ENCODE results near the gene NR2E3.
A peak's percentile ranks its signal among the peaks of the same experiment; 100 is the strongest.

NR2E3 gene

GRCh38 chr15:71792521-71792920 lies 17.8 kb upstream of the NR2E3 start:
- TF ChIP-seq CTCF (conservative IDR thresholded peaks at IDR 0.05; ENCODE audit: low read length): no peak
- DNase-seq (ENCODE audit: low read depth): peak; percentile 70

GRCh38 chr15:71798641-71799040 lies 11.7 kb upstream of the NR2E3 start:
- TF ChIP-seq CTCF (conservative IDR thresholded peaks at IDR 0.05; ENCODE audit: low read length): no peak
- DNase-seq (ENCODE audit: low read depth): no peak

More at GRCh38 chr15:71792521-71792920, 17.8 kb upstream of the NR2E3 start:
- no peak overlapping the region for H3K4me3 ChIP-seq (ENCODE audit: low read length)

DNA sequence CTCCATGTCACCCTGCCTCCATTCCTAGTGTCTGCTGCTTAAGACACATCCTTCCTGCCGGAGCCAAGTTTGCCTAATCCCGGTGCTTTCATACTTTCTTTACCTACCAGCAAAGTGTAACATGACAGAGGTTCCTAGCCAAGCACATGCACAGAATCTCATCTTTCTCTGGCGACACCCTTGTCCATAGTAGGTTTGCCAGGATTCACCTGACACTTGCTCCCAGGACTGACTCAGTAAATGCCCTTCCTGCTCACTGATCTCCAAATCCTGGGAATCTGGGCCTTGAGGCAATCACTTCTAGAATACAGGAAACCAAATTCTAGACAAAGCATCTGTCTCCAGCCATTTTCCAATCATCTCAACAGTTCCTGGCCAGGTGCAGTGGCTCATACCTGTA lies 10.2 kb upstream of the NR2E3 start:
- no peak for DNase-seq (ENCODE audit: low read depth)
- no peak for TF ChIP-seq CTCF (conservative IDR thresholded peaks at IDR 0.05; ENCODE audit: low read length)
- H3K4me3 ChIP-seq (ENCODE audit: low read length): no peak overlapping the region

More at GRCh38 chr15:71798641-71799040, 11.7 kb upstream of the NR2E3 start:
- H3K4me3 ChIP-seq (ENCODE audit: low read length): no peak overlapping the region

- H3K4me3 ChIP-seq (ENCODE audit: low read length): no peak overlapping the region
- peak; percentile 97 for TF ChIP-seq CTCF (conservative IDR thresholded peaks at IDR 0.05; ENCODE audit: low read length)
- peak; percentile 66 for DNase-seq (ENCODE audit: low read depth)
These were observed 9.3 kb upstream of the NR2E3 start for GRCh38 chr15:71800835-71801745.

- DNase-seq (ENCODE audit: low read depth): no peak
- no peak for TF ChIP-seq CTCF (conservative IDR thresholded peaks at IDR 0.05; ENCODE audit: low read length)
- H3K4me3 ChIP-seq (ENCODE audit: low read length): no peak overlapping the region
These were observed 8.3 kb upstream of the NR2E3 start for GRCh38 chr15:71801935-71802655.

GRCh38 chr15:71802770-71803169 lies 7.6 kb upstream of the NR2E3 start:
- TF ChIP-seq CTCF (conservative IDR thresholded peaks at IDR 0.05; ENCODE audit: low read length): peak; percentile 20
- H3K4me3 ChIP-seq (ENCODE audit: low read length): no peak overlapping the region
- DNase-seq (ENCODE audit: low read depth): no peak
